Measurements from ENCODE around the gene C1orf198.

Gene C1orf198, protein sequence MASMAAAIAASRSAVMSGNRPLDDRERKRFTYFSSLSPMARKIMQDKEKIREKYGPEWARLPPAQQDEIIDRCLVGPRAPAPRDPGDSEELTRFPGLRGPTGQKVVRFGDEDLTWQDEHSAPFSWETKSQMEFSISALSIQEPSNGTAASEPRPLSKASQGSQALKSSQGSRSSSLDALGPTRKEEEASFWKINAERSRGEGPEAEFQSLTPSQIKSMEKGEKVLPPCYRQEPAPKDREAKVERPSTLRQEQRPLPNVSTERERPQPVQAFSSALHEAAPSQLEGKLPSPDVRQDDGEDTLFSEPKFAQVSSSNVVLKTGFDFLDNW

GRCh38 chr1:230867903-230868735 lies at the start of gene C1orf198:
Gene C1orf198 (minus strand): TSS chr1:230868521. CDS start chr1:230868512, 9 bp downstream.
- DNase-seq, result peak; percentile 92

GRCh38 chr1:230917284-230918135 lies 49.2 kb upstream of the C1orf198 start:
- DNase-seq, result peak; percentile 81

DNA sequence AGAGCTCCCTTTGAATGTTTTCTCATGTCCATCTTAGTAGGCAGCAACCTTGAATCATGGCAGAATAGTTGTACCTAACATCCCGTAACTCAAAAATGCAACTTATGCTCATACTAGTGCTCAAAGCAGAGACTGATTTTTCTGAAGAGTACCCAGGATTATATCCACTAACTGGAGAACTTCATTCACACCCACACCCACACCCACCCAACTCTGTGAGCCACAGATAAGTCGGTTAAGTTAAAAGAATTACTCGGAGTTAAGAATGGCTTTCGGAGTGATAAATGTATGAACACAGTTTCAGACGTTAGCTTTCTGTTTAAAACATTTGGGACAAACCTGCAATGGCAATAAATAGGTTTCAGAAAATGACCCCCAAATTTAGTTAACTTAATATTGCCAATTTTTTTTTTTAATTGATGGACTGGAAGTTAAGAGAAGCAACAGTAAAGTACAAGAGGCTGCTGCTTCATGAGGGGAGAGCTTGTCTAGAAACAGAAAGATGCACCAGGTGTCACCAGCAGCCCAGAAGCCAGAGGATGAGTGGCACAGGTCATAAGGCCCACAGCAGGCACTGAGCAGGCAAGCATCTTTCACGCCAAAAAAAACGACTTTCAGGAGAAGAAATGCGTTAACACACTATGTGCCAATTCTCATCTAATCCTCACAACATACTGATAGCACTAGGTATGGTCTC lies 48.4 kb upstream of the C1orf198 start:
- DNase-seq, result no peak

DNA sequence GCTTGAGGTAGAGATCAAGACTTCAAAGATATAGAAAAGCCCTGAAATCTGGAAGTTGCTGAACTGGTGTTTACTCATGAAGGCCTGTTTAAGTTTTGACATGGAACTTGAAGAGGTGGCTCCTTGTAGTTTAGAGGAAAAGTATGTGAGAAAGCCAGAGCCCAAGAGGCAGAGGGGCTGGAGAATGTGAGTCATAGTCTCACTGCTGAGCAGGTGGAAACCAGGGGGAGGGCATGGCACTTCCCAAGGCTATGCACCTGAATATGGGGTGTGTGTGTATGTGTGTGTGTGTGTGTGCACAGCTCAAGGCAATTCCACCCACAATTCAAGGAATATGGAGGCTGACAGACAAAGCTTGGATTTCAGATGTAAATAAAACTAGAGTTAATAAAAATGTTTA lies 46.8 kb upstream of the C1orf198 start:
- no peak for DNase-seq

DNA sequence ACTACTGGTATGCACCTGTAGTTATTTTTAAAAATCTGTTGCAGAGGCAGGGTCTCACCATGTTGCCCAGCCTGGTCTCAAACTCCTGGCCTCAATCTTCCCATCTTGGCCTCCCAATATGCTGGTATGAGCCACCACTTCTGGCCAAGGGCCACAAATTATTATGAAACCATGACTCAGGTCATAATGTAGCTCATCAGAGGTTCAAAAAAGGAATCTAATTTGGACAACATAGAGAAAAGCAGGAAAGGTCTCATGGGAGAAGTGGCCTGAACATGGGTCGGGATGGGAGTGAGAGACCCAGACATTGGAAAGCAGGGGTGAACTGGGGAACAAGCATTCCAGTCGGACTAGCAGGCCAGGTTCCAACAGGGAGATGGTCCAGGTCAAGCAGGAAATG lies 45.2 kb upstream of the C1orf198 start:
- no peak for DNase-seq

GRCh38 chr1:230910755-230911117 lies 42.4 kb upstream of the C1orf198 start:
- DNase-seq, result no peak

- no peak for DNase-seq
Measured at GRCh38 chr1:230909974-230910754, 41.8 kb upstream of the C1orf198 start.

DNA sequence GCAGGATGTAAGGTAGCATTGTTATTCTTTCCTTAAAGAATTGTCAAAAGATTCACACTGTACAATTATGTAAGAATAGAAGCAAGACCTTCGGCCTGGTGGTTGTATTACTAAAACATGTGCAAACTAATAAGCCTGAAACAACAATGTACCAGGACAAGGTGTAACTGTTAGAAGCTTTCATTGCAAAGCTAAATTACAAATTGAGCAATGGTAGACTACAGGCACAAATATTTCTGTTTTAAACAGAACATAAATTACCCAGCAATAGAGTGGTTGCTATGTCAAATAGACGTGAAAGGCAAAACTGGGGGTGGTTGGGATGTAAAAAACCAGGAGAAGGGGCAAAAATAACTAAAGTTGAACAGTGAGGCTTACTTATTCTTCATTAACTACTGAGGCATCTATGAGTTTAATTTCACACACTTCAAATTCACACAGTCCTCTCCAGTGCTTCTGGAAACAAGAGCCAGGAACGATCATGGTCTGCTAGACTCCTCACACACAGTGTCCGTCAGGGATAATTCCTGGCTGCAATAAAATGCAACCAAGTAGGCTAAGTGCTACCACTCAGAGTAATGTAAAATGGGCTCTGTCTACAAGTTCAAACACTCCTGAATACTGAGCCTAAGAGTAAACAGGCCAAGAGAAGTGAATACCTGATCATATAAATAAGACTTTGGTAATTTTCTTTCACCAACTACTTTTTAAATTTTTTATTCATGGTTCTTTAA lies 39.3 kb upstream of the C1orf198 start:
- DNase-seq, result no peak

DNA sequence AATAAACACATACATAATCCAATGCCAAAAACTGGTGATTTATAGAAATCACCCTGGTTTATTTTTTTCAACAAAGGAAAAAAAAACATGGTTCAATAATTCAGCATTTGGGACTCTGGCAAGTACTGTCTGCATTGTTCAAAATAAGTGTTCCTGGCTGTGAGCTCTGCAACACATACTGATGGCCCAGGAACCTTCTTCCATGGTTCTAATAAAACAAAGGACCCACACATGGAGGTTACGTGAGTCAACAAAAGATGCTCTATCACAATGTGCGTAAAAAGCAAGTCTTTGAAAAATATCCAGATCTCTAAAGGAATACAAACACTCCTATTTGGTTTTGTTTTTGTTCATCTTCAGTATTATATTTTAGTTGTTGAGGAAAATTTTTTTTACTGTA lies 37.9 kb upstream of the C1orf198 start:
- no peak for DNase-seq

GRCh38 chr1:230905733-230906132 lies 37.4 kb upstream of the C1orf198 start:
- DNase-seq, result no peak

DNA sequence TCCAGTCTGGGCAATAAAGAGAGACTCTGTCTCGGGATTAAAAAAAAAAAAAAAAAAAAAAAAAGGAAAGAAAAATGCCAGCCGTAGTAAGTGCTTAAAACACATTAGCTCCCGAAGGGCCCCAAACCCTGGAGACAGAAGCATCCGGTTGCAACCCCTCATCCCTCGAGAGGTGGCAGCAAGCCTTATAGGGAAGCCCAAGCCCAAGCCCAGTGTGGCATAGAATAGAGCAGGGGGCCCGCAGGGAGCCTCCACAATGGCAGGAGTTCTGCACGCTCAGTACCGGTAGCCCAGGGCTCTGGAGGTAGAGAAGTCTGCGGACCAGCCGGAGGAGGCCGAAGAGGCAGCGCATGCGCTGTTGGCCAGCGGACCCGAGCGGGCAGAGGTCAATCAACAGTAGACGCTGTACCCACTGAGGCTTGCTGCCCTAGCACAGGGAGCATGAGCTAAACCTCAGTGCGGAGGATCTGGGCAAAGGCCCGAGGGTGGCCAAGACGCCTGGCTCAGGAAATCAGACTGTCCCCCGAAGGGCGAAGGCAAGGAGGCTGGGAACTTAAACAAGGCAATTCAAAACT lies 34.1 kb upstream of the C1orf198 start:
- DNase-seq, result no peak

DNA sequence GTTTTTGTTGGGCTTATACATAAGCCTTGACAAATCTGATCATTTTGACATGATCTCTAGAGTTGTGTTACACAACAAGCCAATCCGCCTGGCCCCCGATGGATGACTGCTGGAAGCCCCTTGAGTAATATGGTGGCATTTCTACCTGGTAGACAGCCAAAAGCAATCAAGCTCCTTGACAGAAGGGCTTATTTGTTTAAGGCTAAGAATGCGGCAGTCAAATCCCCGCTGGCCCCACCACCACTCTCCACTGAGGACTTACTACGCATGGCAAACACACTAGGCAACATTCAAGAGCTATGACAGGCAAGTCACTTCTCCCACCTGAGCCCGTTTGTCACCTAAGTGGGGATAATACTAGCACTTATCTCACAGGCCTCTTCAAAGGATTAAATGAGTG lies 33.4 kb upstream of the C1orf198 start:
- DNase-seq, result no peak

- no peak for DNase-seq
Measured at GRCh38 chr1:230900984-230901383, 32.7 kb upstream of the C1orf198 start.

DNA sequence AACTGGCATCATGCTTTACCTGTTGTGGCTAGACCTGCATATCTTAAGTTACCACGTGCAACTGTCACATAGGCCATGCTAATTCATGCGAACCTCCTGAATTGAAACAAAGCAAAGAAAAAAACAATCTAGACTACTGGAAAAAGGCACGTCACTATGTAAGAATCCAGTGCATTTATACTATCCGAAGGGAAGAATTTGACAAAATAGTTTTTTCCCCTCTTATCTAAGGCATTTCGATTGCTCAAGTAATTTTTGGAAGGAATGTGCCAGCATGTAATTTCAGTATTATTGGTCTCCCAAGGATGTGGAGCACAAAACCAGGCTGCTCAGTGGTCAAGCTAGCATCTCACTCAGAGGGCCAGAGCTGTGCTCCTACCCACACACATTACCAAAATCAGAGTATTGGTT lies 31.5 kb upstream of the C1orf198 start:
- DNase-seq, result no peak

GRCh38 chr1:230898748-230899147 lies 30.4 kb upstream of the C1orf198 start:
- DNase-seq, result no peak

DNA sequence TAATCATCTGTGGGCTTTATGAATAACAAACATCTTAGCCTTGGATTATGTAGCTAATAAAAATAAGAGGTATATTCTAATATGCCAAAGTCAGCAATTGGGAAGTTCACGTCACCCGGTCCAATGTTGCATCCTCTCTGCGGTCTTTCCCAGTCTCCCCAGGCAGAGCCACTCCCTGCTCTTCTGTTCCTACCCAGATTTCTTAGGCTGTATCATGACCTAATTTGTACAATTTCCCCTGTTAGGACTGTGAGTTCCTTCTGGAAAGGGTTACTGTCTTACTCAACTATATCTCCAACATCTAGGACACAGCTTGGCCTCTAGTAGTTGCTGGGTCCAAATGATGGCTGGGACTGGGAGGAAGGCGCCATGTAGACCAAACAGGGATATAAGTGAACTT lies 29.8 kb upstream of the C1orf198 start:
- no peak for DNase-seq

- DNase-seq, result no peak
Measured at GRCh38 chr1:230896779-230897178, 28.5 kb upstream of the C1orf198 start.

DNA sequence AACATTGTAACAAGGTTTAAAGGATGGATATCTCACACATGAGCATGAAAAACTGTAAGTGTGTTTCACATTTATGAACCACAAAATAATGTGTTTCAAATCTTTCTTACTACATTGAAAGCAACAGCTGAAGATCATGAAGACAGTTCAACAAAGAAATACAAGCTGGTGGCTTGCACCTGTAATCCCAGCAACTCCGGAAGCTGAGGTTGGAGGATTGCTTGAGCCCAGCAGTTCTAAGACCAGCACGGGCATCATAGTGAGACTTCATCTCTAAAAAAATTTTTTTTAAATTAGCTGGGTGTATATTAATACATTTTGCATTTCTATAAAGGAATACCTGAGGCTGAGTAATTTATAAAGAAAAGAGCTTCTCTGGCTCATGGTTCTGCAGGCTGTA lies 27.1 kb upstream of the C1orf198 start:
- no peak for DNase-seq

DNA sequence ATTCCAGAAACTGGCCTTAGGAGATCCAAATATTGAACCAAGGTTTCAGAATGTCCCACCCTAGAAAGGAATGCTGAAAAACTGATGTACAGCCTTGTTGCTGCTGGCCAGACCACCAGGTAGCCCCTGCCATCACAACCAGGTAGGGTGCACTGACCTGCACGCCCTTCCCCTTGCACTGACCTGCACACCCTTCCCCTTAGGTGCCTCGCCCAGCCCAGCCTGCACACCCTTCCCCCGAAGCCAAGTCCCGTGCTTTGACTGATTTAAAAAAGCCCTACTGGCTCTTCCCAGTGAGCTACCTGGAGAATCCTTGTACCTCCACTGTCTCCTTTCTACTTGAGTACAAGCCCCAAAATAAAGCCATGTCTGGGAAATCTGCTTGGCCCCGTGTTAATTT lies 26.3 kb upstream of the C1orf198 start:
- DNase-seq, result no peak

GRCh38 chr1:230894032-230894431 lies 25.7 kb upstream of the C1orf198 start:
- no peak for DNase-seq

DNA sequence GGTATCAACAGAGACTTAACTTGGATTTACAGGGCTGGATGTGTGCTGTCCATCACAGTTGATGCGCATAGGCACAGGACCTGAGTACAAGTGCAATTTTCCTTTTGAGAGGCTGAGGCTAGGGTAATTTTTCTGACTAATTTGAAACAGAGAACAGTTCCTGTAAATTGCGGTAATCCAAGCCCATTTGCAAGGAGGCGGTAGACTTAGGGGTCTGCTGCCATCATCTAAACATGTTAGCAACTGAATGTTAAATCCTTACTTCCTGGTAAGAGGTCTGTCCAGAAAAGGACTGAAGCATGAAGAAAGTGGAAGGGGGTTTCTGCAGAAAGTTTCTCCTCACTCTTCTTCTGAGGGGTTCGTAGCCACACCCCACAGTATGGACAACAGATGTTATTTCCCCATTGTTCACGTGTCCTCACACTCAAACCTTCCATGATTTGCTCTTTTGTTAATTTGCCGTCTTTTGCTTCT lies 23.7 kb upstream of the C1orf198 start:
- no peak for DNase-seq

All from right forelimb (tissue), 1 donor.